Activated effector memory CD4-positive, alpha-beta T cell treated with Interleukin-2 at 50 U/mL for 16 hours (primary cell): ENCODE measurements around the gene TSPAN6.
A peak's percentile ranks its signal among the peaks of the same experiment; 100 is the strongest.

Source experiments
- DNase-seq: peaks from one replicate; pipeline ENCODE4 v3.0.0-alpha.2; 2020

The TSPAN6 gene, protein sequence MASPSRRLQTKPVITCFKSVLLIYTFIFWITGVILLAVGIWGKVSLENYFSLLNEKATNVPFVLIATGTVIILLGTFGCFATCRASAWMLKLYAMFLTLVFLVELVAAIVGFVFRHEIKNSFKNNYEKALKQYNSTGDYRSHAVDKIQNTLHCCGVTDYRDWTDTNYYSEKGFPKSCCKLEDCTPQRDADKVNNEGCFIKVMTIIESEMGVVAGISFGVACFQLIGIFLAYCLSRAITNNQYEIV

DNA sequence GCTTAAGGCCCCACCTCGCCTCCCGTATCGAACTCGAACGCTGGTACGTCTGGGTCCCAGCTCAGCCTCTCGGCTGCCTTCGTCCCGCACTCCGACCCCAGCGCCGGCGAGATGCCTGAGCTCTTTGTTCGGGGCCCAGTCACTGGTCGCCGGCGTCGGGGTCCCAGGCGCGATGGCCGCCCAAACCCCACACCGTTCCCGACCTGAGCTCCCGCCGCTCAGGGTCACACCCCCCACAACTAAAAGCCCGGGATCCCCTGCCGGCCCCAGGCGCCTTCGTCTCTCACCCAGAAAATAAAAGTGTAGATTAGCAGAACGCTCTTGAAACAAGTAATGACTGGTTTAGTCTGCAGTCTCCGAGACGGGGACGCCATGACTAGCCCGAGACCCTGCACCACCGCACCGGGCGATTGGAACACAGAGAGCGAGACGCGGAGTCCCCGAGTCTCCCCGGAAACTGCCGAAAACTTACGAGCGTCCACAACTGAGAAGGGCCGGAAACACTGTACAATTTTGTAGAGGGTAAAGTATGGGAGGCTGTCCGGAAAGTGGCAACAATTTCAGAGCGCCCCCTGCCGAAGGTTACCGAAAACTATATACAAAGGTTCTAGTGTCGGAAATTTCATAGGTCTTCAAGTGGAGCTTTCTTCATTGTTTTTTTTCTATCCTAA is at the start of gene TSPAN6:
TSS of gene TSPAN6 (minus strand) at position 486 of the 671 bp plus-strand sequence. CDS start at position 374, 112 bp downstream.
- peak; percentile 59 for DNase-seq

DNA sequence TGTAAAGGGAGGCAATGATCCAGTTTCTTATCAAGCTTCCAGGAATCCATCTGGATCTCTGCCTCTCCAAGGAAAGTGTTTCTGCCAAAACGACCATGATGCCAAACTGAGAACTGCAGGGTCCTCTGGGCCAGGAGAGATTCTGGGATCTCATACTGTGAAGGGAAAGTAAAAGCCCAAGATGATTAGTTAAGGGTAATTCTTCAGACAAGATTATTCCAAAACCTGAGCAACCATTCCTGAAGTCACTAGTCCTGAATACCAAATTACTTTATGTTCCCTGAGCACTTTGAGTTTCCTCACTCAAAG is 49.3 kb upstream of the TSPAN6 start:
- DNase-seq = no peak

DNA sequence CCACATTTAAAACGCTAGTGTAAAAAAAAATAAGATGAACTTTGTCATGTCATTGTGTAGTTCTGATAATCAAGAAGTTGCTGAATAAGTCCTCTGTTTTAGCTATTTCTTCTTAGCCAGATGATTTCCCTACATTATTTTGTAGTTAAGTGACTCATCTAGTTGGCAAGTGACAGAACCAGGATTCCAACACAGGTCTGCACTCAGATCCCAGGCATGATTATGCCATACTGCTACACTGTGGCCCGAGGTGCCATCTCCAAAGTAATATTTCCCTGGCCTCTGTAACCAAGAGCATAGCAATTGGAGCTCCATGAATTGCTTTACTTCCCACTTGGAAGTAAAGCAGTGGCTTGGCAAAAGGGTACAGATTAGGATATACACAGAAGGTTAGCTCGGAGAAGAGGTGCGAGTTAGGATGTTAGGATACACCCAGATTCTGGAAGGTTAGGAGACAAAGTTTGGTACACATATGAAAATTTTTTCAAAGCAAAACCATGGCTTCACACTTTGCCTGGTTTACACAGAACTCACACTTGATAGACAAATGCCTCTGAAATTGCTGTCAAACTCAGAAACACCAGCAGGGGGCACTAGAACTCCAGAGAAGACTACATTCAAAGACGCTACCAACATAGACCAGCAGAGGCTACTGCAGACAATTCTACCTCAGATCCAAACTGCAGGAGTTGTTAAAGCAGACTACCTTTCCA is 48.8 kb upstream of the TSPAN6 start:
- DNase-seq = peak; percentile 8

DNA sequence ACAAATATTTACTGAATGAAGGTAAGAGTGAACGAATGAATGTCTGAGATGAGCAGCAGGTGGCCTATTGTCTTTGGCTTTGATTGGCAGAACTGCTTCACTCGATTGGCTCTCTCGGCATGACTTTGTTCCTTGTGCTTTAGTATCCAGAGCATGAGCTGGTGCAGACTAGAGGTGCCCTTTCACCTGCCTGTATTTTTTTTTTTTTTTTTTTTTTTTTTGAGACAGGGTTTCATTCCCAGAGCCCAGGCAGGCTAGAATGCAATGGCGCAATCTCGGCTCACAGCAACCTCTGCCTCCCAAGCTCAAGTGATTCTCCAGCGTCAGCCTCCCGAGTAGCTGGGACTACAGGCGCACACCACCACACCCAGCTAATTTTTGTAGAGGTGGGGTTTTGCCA is 46.3 kb upstream of the TSPAN6 start:
- no peak for DNase-seq

DNA sequence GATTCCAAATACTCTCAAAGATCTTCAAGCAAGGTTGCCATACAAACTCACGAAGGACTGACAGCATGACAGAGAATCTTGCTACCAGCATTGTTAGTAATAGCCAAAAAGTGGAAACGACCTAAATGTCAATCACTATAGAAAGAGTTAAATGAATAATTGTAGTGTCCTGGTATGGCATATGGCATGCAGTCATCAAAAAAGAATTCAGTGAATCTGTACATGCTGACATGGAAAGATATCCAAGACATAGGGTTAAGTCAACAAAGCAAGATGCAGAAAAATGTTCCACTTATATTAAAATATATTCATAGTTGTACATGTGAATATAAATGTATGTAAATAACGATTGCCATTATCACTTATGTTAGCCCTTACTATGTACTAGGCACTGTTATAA is 45.0 kb upstream of the TSPAN6 start:
- no peak for DNase-seq

DNA sequence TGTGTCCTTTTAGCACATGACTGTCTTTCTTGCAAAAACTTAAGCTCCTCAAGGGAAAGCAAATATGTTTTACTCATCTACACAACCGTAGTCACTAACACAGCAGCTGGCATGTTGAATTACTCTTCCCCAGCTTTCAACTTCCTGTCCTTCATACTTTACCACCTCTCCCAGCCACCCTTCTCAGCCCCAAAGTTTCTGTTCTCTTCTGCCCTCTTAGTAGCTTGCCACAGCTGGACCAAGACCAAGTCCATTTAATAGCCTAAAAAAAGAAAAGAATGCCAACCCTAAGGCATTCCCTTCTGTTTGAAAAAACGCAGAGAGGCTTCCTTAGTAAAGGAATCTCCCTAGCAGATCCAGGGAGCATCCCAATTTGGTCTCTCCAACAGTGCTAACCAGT is 44.1 kb upstream of the TSPAN6 start:
- DNase-seq = no peak

DNA sequence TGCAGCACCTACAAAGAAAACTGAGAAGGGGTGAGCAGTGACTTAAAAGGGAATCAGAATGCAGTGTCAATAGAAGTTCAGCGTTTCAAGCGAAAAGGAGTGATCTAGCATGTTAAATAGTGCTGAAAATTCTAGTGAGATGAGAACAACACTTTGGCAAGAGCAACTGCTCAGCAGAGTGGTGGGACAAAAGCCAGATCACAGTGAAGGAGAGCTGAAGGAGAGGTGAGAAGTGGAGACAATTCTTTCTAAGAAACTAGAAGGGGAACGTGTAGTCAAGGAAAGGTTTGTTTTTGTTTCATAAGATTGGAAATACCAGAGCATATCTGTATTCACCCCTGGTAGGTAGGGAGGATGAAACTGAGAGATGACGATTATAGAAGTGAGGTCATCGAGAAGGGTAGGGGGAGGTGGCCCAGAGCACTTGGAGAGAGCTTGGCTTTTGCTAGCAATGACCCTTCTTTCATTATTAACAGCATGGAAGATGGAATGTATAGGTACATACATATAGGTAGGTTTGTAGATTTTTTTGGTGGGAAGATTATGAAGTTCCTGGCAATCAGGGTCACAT is 41.1 kb upstream of the TSPAN6 start:
- DNase-seq = no peak

DNA sequence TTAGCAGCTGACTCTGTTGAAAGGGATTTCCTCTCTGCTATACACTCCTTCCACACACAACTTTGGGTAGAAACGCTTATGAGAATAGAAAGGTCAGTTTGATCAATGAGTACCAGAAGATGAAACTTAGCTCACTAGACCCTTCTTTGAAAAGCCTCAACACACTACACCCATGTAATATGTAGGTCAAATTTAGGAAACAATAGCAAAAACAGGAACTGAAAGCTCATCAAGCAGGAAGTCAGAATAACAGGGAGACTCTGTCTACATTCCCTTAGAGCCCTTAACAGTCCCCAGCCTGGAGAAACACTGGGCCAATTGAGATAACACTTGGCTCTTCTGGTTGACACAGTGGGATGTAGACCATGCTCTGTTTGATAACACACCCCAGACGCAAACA is 38.1 kb upstream of the TSPAN6 start:
- no peak for DNase-seq

DNA sequence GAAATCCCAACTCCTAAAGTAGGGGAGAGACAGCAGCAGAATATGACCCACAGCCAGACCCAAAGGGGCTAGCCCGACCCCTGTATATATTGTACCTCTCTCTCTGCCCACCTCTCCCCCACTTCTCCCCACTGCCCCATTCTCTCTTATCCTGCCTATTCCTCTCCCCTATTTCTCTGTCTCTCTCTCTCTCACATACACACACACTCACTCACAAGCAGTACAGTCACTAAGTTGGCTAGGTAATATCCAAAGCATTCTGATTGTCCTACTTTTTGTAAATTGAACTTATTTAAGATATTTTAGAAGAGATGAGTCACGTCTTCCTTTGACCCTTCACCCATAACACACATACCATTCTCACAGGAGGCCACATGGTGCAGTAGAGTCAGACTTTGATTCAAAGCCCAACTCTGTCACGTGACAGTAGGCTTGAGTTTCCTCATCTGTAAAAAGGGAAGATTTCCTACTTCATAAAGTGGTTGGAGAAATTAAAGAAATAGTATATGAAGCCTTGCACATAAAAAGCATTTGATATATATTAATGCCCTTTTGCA is 36.9 kb upstream of the TSPAN6 start:
- no peak for DNase-seq

DNA sequence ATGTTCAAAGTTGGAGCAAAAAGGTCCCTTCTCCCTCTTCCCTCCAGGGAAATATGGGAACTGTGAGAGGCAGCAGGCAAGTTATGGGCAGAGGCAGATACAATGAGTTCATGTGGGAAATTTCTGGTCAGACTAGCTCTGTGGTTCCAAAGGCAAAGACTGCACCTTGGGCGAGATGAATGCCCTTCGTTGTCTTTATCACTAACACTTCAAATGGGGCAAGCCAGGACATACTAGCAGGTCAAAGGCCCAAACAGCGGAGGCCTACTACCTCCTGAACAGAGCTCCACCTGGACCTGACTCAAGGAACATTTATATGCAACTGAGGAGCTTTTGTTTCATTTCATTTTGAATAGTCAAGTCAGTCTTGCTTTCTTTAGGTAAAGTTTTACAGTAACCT is 36.4 kb upstream of the TSPAN6 start:
- DNase-seq = no peak

DNA sequence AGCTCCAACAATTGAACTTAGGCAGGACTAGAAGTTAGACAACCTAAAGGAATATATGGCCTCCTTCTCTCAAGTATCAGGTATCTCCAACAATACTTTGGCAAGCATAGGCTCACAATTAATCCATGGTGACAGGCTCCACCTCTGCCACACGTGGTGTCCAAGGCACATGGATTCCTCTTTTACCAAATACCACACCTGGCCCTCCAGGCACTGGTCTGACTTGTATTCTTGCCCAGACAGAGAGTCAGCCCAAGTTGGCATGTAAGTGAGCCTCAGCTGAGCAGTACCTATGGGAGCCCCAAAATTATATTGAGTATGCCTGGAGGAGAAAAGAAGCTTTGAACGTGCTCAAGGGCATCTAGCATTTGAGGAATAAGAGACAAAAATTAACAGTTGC is 27.0 kb upstream of the TSPAN6 start:
- no peak for DNase-seq

DNA sequence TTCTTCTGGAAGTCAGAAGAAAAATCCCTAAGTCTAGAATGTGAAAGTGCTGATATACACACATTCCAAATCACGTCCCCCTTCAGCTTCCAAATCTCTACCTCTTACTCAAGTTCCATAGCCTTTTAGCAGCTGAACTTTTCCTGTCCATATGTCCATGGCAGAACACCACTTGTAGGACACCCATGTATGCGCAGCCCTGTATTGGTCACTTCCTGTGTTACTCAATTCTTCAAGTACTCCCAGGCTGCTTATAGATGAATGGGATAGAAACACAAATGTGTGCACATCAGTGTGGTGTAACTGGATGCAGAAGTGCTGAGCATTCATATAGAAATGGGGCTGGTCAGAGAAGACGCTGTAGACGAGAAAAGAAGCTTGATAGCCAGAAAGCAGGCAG is 26.2 kb upstream of the TSPAN6 start:
- no peak for DNase-seq

DNA sequence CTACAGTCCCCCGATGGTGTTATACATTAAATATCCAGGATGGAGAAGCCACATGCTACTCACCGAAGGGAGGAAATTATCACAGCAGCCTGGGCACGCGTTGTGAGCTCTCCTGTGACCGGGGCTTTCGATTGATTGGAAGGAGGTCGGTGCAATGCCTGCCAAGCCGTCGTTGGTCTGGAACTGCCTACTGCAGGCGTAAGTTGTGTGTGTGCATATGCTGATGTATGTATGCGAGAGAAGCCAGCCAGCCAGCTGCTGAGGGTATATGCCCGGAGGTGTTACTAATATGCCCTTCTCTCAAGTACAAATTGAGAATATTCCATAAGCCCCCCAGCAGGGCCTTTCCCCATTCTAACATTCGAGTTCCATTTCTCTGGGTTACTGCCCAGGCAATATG is 25.6 kb upstream of the TSPAN6 start:
- DNase-seq = no peak

DNA sequence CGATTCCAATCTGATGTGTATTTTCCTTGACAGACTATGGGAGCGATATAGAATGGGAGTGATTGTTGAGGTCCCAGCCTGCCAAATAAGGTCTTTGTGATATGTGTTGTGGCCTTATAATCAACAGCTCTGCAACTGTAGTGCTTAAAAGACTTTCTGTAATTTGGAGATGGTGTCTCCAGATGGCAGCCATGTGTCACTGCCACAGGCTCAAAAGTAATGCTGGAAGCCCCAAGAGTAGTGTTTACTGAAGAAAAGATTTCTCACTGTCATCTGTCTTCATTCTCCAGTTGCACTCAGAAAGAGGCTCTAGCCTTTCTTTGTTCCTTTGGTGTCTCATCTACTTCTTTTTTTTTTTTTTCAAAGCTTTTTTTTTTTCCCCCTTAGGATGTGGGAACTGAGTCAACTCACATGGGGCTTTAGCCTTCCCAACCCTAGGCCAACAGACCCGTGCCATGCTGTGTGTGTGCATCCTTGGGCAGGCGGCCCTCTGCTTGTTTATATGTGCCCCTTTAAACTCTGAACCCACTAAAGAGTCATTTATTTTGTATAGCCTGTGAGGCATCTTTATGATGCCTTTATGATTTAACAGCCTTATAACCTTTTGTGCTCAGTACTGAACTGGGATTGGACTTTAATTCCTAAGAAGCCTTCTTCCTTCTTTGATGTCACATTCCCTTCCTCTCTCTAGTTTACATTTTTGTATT is 23.0 kb upstream of the TSPAN6 start:
- no peak for DNase-seq

DNA sequence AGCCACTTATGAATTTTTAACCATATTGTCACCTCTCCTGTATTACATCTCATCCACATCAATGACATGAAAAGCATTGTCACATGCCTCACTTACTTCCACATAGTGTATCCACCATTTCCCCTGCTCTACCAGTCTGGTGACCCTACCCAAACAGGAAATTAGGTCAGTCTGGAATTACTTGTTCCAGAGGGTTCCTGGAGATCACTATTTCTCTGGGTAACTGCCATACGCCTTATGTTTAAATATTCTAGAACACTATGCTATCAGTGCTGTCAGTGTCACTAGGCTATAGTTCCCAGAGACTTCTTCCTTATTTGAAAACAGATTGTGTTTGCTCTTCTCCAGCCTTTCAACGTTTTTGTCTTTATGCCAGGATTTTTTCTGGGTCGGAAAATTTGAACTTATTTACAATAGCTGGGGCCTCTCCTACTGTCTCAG is 22.4 kb upstream of the TSPAN6 start:
- DNase-seq = no peak

DNA sequence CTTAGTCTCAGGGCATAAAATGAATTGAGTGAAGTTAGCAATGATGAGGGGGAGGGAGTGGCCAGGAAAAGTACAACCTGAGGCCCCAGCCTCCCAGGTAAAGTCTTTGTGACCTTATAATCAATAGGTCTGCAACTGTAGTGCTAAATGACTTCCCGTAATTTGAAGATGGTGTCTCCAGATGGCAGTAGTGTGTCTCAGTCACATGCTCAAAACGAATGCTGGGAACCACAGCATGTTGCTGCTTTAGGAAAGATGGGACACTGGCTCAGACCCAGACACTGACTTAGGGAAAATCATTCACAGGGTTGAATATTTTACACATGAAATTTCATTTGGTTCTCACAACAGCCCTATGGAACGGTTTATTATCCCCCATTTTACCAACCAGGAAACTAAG is 17.7 kb upstream of the TSPAN6 start:
- no peak for DNase-seq

DNA sequence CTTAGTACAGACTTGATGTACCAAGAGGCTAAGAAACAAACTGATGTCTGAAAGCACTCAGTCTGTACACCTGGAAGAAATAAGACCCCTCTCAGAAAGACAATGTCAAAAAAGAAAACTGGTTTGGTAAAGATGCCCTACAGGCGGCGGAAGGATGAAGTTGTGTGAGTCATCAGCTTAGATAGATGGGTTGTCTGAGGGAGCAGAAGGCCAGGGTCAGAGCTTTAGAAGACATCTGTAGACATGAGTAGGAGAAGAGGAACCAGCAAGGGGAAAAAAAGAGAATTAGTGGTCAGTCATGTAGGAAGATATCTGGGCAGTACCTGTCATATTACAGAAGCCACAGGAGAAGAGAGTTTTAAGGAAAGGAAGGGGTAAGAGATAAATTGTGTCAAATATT is 15.7 kb upstream of the TSPAN6 start:
- no peak for DNase-seq

DNA sequence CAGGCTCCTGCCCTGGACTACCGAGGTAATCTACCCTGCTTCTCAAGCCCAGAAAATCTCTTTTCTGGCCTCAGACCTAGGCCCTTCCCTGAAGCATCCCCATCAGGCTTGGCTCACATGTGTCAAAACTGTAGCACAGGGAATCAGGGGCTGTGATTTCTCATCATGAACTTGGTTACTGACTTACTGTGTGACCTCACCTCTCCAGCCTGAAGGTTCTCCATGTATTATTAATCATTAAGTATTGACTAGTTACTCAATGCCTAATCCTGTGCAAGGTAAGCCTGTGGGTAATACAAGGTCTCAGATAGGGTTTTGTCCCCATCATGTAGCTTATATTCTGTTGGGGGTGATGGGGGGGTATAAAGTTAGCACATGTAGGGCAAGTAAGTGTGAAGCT is 14.2 kb upstream of the TSPAN6 start:
- no peak for DNase-seq

DNA sequence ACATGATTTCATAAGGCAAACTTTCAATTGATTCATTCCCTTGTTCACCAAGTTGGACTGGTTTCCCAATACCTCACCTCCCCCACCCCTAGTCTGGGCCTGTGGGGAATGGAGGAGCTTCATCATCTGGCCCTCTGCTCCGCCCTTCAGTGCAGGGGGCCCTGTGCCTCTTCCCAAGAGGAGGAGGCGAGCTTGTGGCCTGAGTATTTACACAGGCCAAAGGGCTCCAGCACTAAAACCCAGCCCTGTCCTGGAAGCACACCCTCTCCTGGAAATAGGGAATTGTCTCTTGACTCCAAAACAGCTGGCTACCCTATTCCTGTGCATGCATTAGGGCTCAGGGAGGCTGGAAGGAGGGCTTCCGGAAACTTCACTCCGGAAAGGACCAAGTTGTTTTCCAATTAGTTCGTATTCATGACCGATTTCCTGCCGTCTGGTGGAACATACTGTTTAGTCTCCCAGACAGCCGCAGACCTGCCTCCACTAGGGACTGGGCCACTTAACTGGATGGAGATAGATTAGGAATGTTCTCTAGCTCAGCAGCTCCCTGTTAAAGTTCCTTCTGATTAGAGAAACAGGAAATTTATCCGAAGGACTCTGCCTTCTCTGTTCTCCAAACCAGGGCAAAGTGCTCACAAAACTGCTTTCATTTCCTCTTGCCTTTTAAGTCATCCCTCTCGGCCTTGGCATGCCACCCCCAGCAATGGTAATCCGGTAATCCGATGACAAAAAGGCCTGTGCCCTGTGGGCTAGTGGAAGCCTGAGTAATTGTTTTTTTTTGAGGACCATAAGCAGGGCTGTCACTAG is 13.1 kb upstream of the TSPAN6 start:
- DNase-seq = no peak

DNA sequence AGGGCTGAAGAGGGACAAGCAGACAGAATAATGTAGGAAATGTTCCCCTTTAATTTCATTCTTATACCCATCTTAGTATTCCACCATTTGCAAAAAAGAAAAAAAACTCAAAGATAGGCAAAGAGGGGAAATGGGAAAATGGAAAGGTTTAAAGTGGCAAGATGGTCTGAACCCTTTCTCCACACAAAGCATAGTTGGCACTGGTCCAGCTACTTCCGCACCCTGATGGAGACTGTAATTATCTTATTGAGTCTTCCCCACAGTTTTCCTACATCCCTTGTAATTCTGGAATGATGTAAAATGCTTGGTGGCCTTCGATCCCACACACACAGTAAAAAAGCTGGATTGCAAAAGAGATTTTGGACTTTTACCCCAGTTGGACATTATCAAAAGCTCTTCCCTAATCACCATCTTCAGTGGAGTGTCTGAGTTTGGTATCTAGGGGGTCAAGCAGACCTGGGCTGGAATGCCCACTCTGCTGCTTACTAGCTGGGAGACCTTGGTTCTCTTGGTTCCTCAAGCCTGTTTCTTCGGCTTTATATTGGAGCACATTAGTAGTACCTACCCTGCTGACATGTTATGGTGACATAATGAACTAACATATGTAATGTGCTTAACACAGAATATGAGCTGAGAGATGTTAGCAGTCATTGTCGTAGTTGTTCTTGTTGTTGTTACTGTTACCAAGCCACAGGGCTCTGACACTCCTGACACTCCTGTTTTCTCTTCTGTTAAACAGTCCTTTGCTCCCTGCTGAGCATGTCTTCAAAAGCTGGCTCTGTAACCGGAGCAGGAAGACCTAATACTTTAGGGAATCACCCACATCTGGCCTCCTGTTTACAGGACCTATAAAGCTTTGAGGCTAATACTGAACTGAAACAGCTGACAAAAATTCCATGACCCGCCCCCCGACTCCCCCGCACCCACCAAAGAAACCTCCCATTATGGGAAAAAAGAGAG is 12.1 kb upstream of the TSPAN6 start:
- DNase-seq = no peak

DNA sequence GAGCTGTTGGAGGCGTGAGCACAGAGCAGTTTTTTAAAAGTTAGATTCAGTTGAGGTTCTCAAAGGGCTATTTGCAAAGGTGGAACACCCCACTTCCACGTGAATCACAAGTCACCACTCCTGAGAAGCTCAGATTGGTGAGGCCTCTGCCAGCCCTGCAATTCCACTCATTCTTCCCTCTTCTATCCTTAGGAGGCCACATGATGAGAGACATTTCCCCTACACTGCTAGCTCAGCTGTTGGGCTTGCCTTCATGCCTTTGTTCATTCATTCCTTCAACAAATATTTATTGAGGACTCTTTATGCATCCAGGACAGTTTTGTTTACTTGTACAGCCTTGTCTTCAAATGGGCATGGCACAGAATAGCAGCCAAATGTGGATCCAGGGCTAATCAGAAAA is 11.1 kb upstream of the TSPAN6 start:
- DNase-seq = no peak
